GM19351 (cell line): ENCODE measurements around the gene AGPAT3.

ENCODE experiments used
- ATAC-seq: cut with Tn5 transposase; IDR thresholded peaks from one replicate; pipeline ENCODE4 v1.9.1; 2021; ENCODE audit warnings: mild to moderate bottlenecking, moderate library complexity; ENCODE audit not compliant: unreplicated experiment

AGPAT3 gene

DNA sequence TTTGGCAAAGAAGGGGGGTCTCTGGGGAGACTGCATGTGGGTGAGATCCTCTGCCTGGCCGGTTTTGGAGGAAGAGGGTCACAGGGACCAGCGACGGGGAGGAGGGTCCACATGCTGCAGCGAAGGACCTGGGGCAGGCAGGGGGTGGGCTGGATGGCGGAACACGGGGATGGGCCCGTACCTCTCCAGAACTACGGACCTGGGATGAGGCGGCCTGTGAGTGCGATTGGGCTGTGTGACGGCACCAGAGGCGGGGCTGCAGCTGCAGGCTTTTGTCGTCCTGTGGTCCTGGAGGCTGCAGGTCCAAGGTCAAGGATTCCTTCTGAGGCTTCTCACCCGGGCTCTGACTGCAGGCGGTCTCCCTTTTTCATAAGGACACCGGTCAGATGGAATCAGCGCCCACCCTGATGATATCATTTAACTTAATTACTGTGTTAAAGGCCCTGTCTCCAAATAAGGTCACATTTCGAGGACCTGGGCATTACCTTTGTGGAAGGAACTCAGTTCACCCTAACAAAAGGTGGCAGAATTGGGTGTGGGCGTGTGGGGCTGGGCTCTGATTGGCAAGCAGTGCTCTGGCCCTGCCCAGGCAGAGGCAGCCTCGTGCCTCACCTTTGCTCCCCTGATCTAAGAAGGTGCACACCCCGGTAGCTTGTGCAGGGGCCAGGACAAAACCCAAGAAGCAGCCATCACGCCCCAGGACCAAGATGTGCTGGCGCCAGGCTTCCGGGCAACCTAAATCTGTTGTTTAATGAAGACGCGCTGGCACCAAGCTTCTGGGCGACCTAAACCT lies 87.1 kb downstream of the AGPAT3 start:
- ATAC-seq, result no peak

DNA sequence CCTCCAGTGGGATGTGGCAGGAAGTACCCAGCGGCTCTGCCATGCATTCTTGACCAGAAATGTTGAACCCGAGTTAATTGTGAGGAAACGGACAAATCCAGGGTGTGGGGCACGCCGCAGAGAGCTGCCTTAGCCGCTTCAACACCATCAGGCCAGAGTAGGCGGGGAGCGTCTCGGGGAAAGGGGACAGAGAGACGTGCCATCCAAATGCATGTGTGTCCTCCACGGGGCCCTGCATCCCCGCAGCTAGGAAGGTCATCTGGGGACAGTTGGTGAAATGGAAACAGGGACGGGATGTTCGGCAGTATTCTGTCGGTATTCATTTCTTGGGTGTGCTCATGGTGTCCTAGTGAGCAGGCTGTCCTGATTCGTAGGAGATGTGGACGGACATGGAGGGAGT lies 88.0 kb downstream of the AGPAT3 start:
- ATAC-seq, result no peak

DNA sequence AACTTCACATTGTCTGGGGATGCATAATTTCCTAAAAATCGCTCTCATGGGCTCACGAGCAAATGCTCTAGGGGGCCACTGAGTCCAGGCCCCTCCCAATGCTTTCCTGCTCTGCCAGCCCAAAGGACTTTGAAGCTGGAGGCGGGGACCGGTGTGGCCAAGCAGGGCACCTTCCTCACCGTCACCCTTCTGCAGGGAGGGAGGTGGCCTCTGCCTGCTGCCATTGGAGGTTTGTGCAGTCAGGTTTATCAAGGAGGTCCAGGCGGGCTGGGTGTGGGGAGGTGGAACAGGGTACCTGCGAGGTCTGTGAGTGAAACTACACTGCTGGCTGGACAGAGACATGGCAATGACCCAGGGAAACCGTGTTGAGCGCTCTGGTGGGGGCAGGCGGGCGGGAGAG lies 89.0 kb downstream of the AGPAT3 start:
- no peak for ATAC-seq

DNA sequence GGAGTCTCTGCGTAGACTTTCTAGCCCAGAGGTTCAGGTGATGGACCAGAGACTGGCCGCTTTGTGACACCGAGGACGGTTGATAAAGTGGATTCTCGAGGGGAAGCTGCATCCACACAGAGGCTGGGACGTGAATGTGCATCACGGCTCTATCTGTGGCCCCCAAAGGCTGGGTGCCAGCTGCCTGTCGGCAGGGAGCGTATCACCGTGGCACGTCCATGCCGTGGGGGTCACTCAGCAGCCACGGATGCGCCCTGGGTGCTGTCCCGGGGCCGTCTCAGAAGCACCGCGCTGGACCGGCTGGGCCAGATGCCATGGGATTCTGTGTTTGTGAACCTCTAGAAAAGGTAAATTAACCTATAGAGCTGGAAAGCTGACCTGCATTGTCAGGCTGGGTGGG lies 89.9 kb downstream of the AGPAT3 start:
- no peak for ATAC-seq

DNA sequence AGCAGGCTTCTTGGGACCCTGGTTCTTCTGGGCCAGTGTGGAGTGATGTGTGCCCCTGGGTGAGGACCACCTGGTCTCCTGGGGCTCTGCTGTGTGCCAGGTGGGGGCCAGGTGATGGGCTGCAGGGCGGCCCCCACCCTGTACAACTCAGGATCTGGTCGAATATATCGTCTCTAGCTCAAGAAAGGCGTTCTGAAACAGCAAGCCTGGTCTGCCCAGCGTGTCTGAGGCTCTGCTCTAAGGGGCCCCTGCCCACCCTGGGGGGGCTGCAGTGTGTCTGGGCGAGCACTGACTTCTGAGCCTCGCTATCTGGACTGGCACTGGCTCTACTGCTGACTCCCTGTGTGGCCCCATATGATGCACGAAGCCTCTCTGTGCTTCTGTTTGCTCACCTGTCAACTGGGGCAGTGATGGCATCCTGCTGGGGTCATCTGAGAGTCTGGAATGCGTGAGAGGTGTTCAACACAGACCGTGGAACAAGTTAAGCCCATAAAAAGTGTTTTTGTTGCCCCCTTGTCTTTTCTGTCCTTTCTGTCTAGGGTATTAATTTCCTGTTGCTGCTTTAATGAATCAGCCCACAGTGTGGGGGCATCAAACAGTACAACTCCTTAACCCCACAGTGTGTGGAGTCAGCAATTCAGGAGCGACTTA lies 91.1 kb downstream of the AGPAT3 start:
- ATAC-seq, result no peak

- no peak for ATAC-seq
These were observed 91.6 kb downstream of the AGPAT3 start for GRCh38 chr21:43956670-43957035.

- ATAC-seq, result no peak
These were observed 92.1 kb downstream of the AGPAT3 start for GRCh38 chr21:43957128-43957571.

DNA sequence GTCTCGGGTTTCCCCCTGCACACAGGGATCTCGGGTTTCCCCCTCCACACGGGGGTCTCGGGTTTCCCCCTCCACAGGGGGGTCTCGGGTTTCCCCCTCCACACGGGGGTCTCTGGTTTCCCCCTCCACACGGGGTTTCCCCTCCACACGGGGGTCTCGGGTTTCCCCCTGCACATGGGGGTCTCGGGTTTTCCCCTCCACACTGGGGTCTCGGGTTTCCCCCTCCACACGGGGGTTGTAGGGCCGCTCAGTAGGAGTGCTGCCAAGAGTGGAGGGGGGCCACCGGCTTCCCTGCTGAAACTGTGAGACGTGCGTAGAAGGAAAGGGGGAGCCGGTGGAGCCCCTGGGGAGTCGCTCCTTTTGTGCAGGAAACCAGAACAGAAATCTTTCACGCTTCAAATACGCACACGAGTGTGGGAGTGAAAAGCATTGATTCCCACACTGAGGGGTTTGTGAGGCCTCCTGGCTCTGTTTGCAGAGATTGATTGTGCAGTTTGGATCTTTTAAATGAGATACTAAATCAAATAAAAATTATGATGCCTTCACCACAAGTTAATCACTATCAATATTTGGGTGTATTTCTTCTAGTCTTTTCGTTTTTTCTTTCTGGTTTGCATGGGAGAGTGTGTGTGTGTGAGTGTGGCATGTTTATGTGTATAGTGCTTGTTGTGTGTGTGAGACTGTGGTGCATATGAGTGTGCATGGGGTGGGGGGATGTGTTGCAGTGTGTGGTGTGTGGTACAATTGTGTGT lies 92.8 kb downstream of the AGPAT3 start:
- no peak for ATAC-seq

GRCh38 chr21:43958364-43959158 lies 93.5 kb downstream of the AGPAT3 start:
- ATAC-seq, result no peak

DNA sequence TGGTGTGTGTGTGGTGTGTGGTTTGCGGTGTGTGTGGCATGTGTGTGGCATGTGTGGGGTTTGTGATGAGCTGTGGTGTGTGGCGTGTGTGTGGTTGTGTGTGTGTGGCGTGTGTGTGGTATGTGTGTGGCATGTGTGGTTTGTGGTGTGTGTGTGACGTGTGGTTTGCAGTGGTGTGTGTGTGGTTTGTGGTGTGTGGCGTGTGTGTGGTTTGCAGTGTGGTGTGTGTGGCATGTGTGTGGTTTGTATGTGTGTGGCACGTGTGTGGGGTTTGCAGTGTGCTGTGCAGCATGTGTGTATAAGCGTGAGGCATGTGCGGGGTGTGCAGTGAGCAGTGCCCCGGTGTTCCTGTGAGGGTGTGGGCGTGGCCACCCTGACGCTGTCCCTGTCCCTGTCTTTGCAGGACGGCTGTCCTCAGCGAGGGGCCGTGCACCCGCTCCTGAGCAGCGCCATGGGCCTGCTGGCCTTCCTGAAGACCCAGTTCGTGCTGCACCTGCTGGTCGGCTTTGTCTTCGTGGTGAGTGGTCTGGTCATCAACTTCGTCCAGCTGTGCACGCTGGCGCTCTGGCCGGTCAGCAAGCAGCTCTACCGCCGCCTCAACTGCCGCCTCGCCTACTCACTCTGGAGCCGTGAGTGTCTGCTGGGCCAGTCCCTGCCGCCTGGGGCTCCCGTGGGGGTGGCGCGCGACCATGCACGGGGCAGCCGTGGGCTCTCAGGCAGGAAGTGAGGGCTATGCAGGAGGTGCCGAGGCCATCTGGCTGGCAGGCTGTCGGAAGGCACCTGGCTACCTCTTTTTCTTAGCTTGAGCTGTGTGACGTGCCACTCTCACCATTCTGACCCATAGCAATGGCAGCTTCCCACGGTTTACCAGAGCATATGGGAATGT lies 94.5 kb downstream of the AGPAT3 start:
- no peak for ATAC-seq

DNA sequence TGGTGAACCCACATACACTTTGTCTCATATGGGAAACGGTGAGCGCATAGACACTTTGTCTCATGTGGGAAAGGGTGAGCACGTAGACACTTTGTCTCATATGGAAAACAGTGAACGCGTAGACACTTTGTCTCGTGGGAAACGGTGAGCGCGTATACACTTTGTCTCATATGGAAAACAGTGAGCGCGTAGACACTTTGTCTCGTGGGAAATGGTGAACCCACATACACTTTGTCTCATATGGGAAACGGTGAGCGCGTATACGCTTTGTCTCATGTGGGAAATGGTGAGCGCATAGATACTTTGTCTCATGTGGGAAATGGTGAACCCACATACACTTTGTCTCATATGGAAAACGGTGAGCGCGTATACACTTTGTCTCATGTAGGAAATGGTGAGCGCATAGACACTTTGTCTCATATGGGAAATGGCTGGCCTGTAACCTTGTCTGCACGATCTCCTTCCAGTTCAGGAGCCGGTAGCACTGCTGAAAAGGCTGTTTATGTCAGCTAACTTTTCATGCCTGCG lies 96.4 kb downstream of the AGPAT3 start:
- ATAC-seq, result no peak

GRCh38 chr21:43965911-43966585 lies 101.0 kb downstream of the AGPAT3 start:
- ATAC-seq, result no peak

GRCh38 chr21:43966946-43967512 lies 102.0 kb downstream of the AGPAT3 start:
- no peak for ATAC-seq

- no peak for ATAC-seq
These were observed 103.0 kb downstream of the AGPAT3 start for GRCh38 chr21:43967981-43968380.

DNA sequence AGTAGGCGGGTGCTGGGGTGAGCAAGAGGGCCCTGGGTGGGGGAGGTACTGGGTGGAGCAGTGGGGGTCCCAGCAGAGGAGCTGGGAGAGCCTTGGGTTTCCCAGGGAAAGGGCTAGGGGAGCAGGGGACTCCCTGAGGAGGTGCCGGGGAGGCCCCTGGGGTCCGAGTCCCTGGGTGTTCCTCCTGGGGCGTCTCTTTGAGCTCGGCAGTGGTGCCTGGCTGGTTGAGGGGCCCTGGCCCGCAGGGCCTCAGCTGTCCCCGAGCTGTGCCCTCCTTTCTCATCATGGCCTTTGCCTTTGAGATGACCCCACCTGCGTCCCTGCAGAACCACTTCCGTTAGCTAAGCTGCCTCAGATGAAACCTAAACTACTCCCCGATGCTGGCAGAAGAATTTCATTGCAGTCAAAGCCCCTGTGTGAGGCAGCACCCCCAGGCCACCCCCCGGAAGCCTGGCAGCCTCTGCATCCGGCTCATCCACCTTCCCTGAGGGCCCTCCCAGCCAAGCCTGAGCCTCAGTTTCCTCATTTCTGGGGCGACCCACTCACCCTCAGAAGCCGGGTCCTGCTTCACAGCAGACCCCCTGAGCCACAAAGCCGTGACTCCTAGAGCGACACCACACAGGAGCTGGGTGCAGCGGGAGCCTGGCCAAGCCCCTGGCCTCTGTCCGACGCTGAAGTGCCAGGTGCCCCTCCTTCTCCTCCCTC lies 103.5 kb downstream of the AGPAT3 start:
- no peak for ATAC-seq

DNA sequence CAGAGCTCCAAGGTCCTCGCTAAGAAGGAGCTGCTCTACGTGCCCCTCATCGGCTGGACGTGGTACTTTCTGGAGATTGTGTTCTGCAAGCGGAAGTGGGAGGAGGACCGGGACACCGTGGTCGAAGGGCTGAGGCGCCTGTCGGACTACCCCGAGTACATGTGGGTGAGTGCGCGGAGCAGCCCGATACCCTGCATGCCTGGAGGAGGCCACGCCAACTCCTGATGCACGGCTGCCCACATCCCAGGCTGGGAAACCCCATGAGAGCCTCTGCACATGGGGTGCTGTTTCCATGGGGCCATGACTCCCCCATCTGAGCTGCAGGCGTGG lies 104.1 kb downstream of the AGPAT3 start:
- no peak for ATAC-seq

DNA sequence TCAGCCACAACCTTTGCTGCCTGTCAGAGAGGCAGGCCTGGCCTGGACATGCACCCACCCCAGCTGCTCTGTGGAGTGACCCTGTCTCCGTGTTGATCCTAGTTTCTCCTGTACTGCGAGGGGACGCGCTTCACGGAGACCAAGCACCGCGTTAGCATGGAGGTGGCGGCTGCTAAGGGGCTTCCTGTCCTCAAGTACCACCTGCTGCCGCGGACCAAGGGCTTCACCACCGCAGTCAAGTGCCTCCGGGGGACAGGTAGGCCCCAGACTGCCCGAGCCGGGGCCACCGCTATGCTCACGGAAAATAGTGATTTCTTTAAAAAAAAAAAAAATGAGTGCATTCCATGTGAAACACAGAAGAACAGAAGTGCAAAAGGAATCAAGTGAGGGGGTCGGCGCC lies 105.5 kb downstream of the AGPAT3 start:
- no peak for ATAC-seq

DNA sequence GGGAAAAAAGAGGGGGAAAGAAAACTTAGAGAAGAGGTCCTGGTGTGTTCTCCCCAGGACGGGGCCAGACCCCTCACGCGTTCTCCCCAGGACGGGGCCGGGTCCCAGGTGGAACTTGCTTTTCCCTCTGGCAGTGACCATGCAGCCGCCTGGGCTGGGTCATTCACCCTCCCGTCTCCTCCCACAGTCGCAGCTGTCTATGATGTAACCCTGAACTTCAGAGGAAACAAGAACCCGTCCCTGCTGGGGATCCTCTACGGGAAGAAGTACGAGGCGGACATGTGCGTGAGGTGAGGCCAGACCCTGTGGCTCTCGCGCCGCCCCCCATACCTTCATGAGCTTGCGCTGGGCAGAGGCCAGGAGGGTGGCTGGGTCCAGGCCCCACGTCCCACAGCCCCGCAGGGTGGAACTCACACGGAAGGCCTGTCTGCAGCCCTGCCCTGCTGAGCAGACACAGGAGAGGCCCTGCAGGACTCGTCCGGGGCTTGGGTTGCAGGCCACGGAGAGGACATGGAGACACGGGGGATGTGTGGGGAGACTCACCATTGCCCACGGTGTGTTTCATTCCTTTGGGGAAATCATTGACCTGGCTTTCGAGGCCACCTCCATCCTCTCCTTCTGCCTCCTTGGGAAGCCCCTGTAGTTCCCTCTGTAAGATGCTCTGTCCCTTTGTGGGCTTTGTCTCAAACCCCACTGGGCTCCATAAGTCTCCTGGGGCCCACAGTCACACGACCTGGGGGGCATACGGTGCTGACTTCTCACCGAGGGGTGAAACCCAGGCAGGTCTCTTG lies 106.4 kb downstream of the AGPAT3 start:
- ATAC-seq, result no peak
